Measurements from ENCODE around the gene DNAJC28.
"Not testable (repeated sequence)": the region's sequence is repeated elsewhere in the genome, so short reads cannot be mapped to it uniquely, and the experiment has no call there.

DNA sequence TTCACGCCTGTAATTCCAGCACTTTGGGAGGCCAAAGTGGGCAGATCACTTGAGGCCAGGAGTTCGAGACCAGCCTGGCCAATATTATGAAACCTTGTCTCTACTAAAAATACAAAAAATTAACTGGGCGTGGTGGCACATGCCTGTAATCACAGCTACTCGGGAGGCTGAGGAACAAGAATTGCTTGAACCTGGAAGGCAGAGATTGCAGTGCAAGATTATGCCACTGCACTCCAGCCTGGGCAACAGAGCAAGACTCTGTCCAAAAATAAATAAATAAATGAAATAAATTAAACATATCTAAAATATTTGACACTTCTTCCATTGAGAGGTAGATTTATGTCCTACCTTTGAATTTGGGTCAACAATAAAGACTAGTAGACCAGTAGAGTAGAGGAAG is 22.3 kb downstream of the DNAJC28 start:
- TF ChIP-seq FOXA1 (IDR thresholded peaks at IDR 0.05); GABPA (IDR thresholded peaks at IDR 0.05 in 1 of 2, conservative IDR thresholded peaks at IDR 0.05 in 1 of 2); RAD21 (IDR thresholded peaks at IDR 0.05); EGR1 (IDR thresholded peaks at IDR 0.05; ENCODE audit: low read depth in 2 of 2): not testable (repeated sequence)
- TF ChIP-seq, protein P1, sequence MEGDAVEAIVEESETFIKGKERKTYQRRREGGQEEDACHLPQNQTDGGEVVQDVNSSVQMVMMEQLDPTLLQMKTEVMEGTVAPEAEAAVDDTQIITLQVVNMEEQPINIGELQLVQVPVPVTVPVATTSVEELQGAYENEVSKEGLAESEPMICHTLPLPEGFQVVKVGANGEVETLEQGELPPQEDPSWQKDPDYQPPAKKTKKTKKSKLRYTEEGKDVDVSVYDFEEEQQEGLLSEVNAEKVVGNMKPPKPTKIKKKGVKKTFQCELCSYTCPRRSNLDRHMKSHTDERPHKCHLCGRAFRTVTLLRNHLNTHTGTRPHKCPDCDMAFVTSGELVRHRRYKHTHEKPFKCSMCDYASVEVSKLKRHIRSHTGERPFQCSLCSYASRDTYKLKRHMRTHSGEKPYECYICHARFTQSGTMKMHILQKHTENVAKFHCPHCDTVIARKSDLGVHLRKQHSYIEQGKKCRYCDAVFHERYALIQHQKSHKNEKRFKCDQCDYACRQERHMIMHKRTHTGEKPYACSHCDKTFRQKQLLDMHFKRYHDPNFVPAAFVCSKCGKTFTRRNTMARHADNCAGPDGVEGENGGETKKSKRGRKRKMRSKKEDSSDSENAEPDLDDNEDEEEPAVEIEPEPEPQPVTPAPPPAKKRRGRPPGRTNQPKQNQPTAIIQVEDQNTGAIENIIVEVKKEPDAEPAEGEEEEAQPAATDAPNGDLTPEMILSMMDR (IDR thresholded peaks at IDR 0.05; ENCODE audit: low read depth, low read length, missing input control), result not testable (repeated sequence)
